GM12878 (cell line): ENCODE data around the gene SEMA7A. TPM values are rescaled to one million over a fixed set of nuclear protein-coding genes. Genes with fewer than 3 reads are reported as not detected.

Experiments
- BCL11A ChIP-seq: IDR thresholded peaks from 2 replicates; pipeline ENCODE4 v1.6.1; 2011; ENCODE audit warnings: low read depth, low read length
- HDAC6 ChIP-seq: fragments of 200-600 bp; sonication (generic); IDR thresholded peaks from one replicate; pipeline ENCODE4 v1.8.0; 2017; ENCODE audit warnings: antibody characterized with exemption; ENCODE audit not compliant: unreplicated experiment
- KLF5 ChIP-seq: fragments of 450-650 bp; IDR thresholded peaks from 2 replicates; pipeline ENCODE4 v1.6.1; 2014; ENCODE audit warnings: mild to moderate bottlenecking; ENCODE audit not compliant: partially characterized antibody
- LARP7 ChIP-seq: fragments of 450-650 bp; IDR thresholded peaks from 2 replicates; pipeline ENCODE4 v1.6.1; 2017; ENCODE audit warnings: mild to moderate bottlenecking
- MAX ChIP-seq: IDR thresholded peaks from 2 replicates; pipeline ENCODE4 v1.6.1; 2012; ENCODE audit warnings: low read depth, low read length, improper control_type of control experiment
- MEF2B ChIP-seq: fragments of 450-650 bp; IDR thresholded peaks from 2 replicates; pipeline ENCODE4 v1.6.1; 2018; ENCODE audit warnings: mild to moderate bottlenecking, moderate library complexity; ENCODE audit not compliant: partially characterized antibody, poor library complexity, severe bottlenecking
- NR2C1 ChIP-seq: fragments of 450-650 bp; IDR thresholded peaks from 2 replicates; pipeline ENCODE4 v1.6.1; 2017; ENCODE audit warnings: antibody characterized with exemption, mild to moderate bottlenecking, moderate library complexity
- NR2C2 ChIP-seq: IDR thresholded peaks from 2 replicates; pipeline ENCODE4 v1.6.1; 2011; ENCODE audit warnings: borderline replicate concordance, low read depth; ENCODE audit not compliant: control insufficient read depth, insufficient read length
- POLR2AphosphoS5 ChIP-seq: IDR thresholded peaks from 2 replicates; pipeline ENCODE4 v1.6.1; 2011; ENCODE audit warnings: mild to moderate bottlenecking, low read length, inconsistent platforms
- RUNX3 ChIP-seq: IDR thresholded peaks from 2 replicates; pipeline ENCODE4 v1.6.1; 2012; ENCODE audit warnings: low read length, inconsistent platforms
- SMAD5 ChIP-seq: IDR thresholded peaks from 2 replicates; pipeline ENCODE4 v1.6.1; 2016; ENCODE audit warnings: antibody characterized with exemption, low read depth
- ZBTB33 ChIP-seq: fragments of 450-650 bp; IDR thresholded peaks from 2 replicates; pipeline ENCODE4 v1.6.1; 2017; ENCODE audit warnings: mild to moderate bottlenecking
- ZNF24 ChIP-seq: fragments of 450-650 bp; IDR thresholded peaks from 2 replicates; pipeline ENCODE4 v1.6.1; 2017; ENCODE audit warnings: antibody characterized with exemption, mild to moderate bottlenecking
- polyA plus RNA-seq, 11 experiments: library from polyadenylated mRNA; depleted of rRNA in 4 of 11; unstranded in 6 of 11; stranded (reverse) in 5 of 11; fragments of >200 nt; fragmentation: Nextera tagmentation in 4 of 11; fragmentation: Illumina TruSeq in 1 of 11; extraction: Ambion mirVana in 4 of 11; extraction: Trizol in 1 of 11; gene quantifications; 1 replicate in 1 of 11; 2 replicates in 10 of 11; pipeline versions ENCODE4 v1.2.1 to v1.2.3, GENCODE V29; 2011 to 2016; ENCODE audit warnings: inconsistent platforms in 2 of 11, missing spikeins in 2 of 11, low read depth in 1 of 11
- total RNA-seq, 4 experiments: library from RNA; depleted of rRNA in 3 of 4; stranded (reverse); fragments of >200 nt in 3 of 4; fragmentation: Illumina TruSeq in 1 of 4; extraction: Trizol in 1 of 4; gene quantifications; 2 replicates each; pipeline versions ENCODE4 v1.2.1 to v1.2.3, GENCODE V29; 2013 to 2021
- TF ChIP-seq, protein P1 (sequence below): fragments of 450-650 bp; IDR thresholded peaks from 2 replicates; pipeline ENCODE4 v1.6.1; 2017; ENCODE audit warnings: mild to moderate bottlenecking, moderate library complexity
- TF ChIP-seq, protein P2 (sequence below): fragments of 450-650 bp; IDR thresholded peaks from 2 replicates; pipeline ENCODE4 v1.6.1; 2016; ENCODE audit warnings: mild to moderate bottlenecking

SEMA7A gene
- total and polyA plus RNA-seq, 10 of the 15 experiments (the other 5 are each of a cell fraction or from before 2014, with no cell fraction given) = 0.08 to 112 (median 53.5) TPM

- TF ChIP-seq, protein P1, sequence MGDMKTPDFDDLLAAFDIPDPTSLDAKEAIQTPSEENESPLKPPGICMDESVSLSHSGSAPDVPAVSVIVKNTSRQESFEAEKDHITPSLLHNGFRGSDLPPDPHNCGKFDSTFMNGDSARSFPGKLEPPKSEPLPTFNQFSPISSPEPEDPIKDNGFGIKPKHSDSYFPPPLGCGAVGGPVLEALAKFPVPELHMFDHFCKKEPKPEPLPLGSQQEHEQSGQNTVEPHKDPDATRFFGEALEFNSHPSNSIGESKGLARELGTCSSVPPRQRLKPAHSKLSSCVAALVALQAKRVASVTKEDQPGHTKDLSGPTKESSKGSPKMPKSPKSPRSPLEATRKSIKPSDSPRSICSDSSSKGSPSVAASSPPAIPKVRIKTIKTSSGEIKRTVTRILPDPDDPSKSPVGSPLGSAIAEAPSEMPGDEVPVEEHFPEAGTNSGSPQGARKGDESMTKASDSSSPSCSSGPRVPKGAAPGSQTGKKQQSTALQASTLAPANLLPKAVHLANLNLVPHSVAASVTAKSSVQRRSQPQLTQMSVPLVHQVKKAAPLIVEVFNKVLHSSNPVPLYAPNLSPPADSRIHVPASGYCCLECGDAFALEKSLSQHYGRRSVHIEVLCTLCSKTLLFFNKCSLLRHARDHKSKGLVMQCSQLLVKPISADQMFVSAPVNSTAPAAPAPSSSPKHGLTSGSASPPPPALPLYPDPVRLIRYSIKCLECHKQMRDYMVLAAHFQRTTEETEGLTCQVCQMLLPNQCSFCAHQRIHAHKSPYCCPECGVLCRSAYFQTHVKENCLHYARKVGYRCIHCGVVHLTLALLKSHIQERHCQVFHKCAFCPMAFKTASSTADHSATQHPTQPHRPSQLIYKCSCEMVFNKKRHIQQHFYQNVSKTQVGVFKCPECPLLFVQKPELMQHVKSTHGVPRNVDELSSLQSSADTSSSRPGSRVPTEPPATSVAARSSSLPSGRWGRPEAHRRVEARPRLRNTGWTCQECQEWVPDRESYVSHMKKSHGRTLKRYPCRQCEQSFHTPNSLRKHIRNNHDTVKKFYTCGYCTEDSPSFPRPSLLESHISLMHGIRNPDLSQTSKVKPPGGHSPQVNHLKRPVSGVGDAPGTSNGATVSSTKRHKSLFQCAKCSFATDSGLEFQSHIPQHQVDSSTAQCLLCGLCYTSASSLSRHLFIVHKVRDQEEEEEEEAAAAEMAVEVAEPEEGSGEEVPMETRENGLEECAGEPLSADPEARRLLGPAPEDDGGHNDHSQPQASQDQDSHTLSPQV = no peak
- TF ChIP-seq HDAC6 (no peak), RUNX3 (no peak), KLF5 (no peak), ZBTB33 (no peak), SMAD5 (peak; percentile 35; the same call in 1 of the 2 replicates), BCL11A (no peak), MAX (no peak), NR2C2 (no peak), ZNF24 (no peak), NR2C1 (no peak), MEF2B (no peak), POLR2AphosphoS5 (no peak), LARP7 (0 out of 2 replicates have a peak, but pooled peaks have one; percentile 28)
- TF ChIP-seq, protein P2, sequence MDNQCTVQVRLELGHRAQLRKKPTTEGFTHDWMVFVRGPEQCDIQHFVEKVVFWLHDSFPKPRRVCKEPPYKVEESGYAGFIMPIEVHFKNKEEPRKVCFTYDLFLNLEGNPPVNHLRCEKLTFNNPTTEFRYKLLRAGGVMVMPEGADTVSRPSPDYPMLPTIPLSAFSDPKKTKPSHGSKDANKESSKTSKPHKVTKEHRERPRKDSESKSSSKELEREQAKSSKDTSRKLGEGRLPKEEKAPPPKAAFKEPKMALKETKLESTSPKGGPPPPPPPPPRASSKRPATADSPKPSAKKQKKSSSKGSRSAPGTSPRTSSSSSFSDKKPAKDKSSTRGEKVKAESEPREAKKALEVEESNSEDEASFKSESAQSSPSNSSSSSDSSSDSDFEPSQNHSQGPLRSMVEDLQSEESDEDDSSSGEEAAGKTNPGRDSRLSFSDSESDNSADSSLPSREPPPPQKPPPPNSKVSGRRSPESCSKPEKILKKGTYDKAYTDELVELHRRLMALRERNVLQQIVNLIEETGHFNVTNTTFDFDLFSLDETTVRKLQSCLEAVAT = peak; percentile 93
These were observed 33.4 kb downstream of the SEMA7A start (continued) for GRCh38 chr15:74400313-74400860.
